Uterus (tissue), 2 donors: Measurements from ENCODE around the gene STAG1.

Experiments
- CTCF ChIP-seq, 4 experiments: fragments of 200-600 bp in 2 of 4; fragments of 450-650 bp in 2 of 4; sonication (generic) in 2 of 4; IDR thresholded peaks; one replicate each; pipeline ENCODE4 v1.5.1; 2016 to 2019; ENCODE audit warnings: antibody characterized with exemption in 4 of 4, mild to moderate bottlenecking in 2 of 4, moderate library complexity in 1 of 4
- POLR2A ChIP-seq, 2 donors: fragments of 450-650 bp; IDR thresholded peaks; one replicate each; pipeline ENCODE4 v1.6.1; 2016; ENCODE audit warnings: antibody characterized with exemption in 2 of 2, mild to moderate bottlenecking in 1 of 2, moderate library complexity in 1 of 2

- TF ChIP-seq CTCF (IDR thresholded peaks at IDR 0.05): no peak
- TF ChIP-seq POLR2A (IDR thresholded peaks at IDR 0.05): no peak
These were observed 26.7 kb downstream of the STAG1 start for GRCh38 chr3:136725468-136725867.
